ENCODE measurements around the gene FOXE1. TPM values are rescaled to one million over a fixed set of nuclear protein-coding genes. Genes with fewer than 3 reads are reported as not detected.
A peak's percentile ranks its signal among the peaks of the same experiment; 100 is the strongest.

FOXE1 gene
- total RNA-seq, 1 donor from 2014 or later = not detected

- DNase-seq (ENCODE audit: low spot score in 2 of 2) = no peak
- H3K9me3 ChIP-seq = peaks cover 0 to 6% of the 10 kb centered on the region in 2 donors
- no peaks in the 10 kb centered on the region for H3K4me1 ChIP-seq
- no peak overlapping the region for H3K4me3 ChIP-seq
- intact Hi-C loops (cut with DNase I) = no loop called here
- no peak overlapping the region for H3K27ac ChIP-seq
- peaks cover 5 to 12% of the 10 kb centered on the region in 2 donors for H3K36me3 ChIP-seq
- H3K27me3 ChIP-seq = no peaks in the 10 kb centered on the region
- no peak for TF ChIP-seq CTCF (IDR thresholded peaks at IDR 0.05)
Observed at GRCh38 chr9:97895695-97896332, 42.8 kb downstream of the FOXE1 start.

GRCh38 chr9:97900103-97900737 is 47.2 kb downstream of the FOXE1 start:
- H3K4me3 ChIP-seq = no peak overlapping the region
- intact Hi-C loops (cut with DNase I) = no loop called here
- no peaks in the 10 kb centered on the region for H3K4me1 ChIP-seq
- TF ChIP-seq CTCF (IDR thresholded peaks at IDR 0.05) = no peak
- H3K27ac ChIP-seq = no peak overlapping the region
- no peak for DNase-seq (ENCODE audit: low spot score in 2 of 2)
- no peaks in the 10 kb centered on the region for H3K27me3 ChIP-seq
- H3K36me3 ChIP-seq = peaks cover 16 to 25% of the 10 kb centered on the region in 2 donors
- H3K9me3 ChIP-seq = no peaks in the 10 kb centered on the region

- peaks cover 16 to 20% of the 10 kb centered on the region in 2 donors for H3K36me3 ChIP-seq
- no peak overlapping the region for H3K27ac ChIP-seq
- TF ChIP-seq CTCF (IDR thresholded peaks at IDR 0.05) = peak; percentile 49 to 68 (median 67)
- H3K4me3 ChIP-seq = no peak overlapping the region
- no peaks in the 10 kb centered on the region for H3K4me1 ChIP-seq
- intact Hi-C loops (cut with DNase I) = loop anchor here (1.0 kb wide), 1 partner anchor 191 kb away; no protein-coding TSS in a partner anchor
- DNase-seq (ENCODE audit: low spot score in 2 of 2) = no peak
- H3K9me3 ChIP-seq = no peaks in the 10 kb centered on the region
- H3K27me3 ChIP-seq = no peaks in the 10 kb centered on the region
Observed at GRCh38 chr9:97900738-97901565, 47.9 kb downstream of the FOXE1 start.

GRCh38 chr9:97903177-97903576 is 50.2 kb downstream of the FOXE1 start:
- peaks cover 12 to 20% of the 10 kb centered on the region in 2 donors for H3K36me3 ChIP-seq
- no peak overlapping the region for H3K4me3 ChIP-seq
- no peaks in the 10 kb centered on the region for H3K9me3 ChIP-seq
- no peak for TF ChIP-seq CTCF (IDR thresholded peaks at IDR 0.05)
- intact Hi-C loops (cut with DNase I) = no loop called here
- DNase-seq (ENCODE audit: low spot score in 2 of 2) = no peak
- no peaks in the 10 kb centered on the region for H3K27me3 ChIP-seq
- no peak overlapping the region for H3K27ac ChIP-seq
- no peaks in the 10 kb centered on the region for H3K4me1 ChIP-seq

GRCh38 chr9:97904725-97905124 is 51.7 kb downstream of the FOXE1 start:
- no peak overlapping the region for H3K27ac ChIP-seq
- H3K9me3 ChIP-seq = no peaks in the 10 kb centered on the region
- no peak overlapping the region for H3K4me3 ChIP-seq
- H3K36me3 ChIP-seq = peaks cover 14 to 30% of the 10 kb centered on the region in 2 donors
- intact Hi-C loops (cut with DNase I) = no loop called here
- H3K27me3 ChIP-seq = no peaks in the 10 kb centered on the region
- H3K4me1 ChIP-seq = no peaks in the 10 kb centered on the region
- TF ChIP-seq CTCF (IDR thresholded peaks at IDR 0.05) = no peak
- no peak for DNase-seq (ENCODE audit: low spot score in 2 of 2)

Measured in ascending aorta (tissue), 2 donors.